ENCODE results near the gene MLNR.

The MLNR gene

DNA sequence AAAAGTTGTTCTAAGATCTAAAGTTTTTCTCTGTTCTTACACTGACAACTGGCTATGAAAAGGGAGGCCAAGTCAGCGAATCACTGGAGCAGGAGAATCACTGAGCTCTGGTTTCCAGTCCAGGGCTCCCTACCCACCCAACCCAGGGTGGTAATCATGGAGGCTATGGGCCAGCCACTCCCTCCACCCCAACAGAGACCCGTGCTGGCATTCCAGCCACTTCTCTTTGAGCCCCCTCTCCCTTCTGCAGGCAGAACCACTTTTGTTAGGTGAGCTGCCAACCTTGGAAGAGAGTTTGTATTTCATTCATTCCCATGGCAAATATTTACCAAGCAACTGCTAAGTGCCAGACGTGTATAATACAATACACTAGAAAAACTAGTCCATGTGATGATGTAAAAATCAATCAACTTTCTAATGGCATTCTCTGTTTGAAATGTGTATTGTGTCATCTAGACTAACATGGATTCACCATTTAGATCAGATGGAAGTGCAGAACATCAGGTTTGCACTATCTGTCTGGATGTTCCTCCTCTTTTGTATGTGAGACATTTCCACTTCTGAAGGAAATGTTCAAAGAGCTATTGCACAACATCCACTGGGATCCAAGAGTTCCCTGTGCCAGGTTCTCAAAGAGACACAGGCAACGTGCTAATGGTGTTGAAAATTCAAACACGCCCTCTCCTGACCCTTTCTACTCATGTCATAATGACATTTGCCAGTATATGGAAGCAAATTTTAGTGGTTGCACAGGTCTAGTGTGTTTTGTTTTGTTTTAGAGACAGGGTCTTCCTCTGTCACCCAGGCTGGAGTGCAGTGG is 5.3 kb downstream of the MLNR start:
- no peak for FAIRE-seq
- no peak for DNase-seq (ENCODE audit: low spot score)

DNA sequence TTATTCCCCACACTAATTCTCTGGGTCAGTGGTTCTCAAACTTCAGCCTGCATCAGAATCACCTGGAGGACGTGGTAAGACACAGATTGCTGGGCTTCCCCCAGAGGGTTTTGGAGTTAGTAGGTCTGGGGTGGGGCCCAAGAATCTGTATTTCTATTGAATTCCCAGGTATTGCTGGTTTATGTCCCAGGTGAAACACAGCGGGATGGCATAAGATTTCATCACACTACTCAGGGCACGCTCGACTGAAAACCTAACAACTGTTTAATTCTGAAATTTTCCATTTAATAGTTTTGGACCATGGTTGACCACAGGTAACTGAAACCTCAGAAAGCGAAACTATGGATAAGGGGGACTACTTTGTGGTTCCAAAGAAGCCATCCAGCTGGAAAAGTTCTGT is 6.5 kb downstream of the MLNR start:
- FAIRE-seq (no peak), DNase-seq (ENCODE audit: low spot score) (no peak)

DNA sequence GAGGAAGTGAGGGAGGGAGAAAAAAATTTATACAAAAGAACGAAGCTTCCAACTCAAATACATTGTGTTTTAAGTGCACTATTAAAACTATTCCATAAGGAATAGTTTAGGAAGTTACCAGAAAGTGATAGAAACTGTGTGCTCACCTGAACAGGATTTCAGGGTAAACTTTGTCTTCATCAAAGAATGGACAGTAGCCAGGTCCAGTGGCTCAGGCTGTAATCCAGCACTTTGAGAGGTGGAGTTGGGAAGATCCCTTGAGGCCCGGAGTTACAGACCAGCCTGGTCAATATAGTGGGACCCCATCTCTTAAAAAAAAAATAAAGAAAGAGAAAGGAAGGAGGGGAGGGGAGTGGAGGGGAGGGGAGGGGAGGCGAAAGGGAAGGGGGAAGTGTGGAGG is 14.6 kb downstream of the MLNR start:
- DNase-seq (ENCODE audit: low spot score) (no peak), FAIRE-seq (no peak)

DNA sequence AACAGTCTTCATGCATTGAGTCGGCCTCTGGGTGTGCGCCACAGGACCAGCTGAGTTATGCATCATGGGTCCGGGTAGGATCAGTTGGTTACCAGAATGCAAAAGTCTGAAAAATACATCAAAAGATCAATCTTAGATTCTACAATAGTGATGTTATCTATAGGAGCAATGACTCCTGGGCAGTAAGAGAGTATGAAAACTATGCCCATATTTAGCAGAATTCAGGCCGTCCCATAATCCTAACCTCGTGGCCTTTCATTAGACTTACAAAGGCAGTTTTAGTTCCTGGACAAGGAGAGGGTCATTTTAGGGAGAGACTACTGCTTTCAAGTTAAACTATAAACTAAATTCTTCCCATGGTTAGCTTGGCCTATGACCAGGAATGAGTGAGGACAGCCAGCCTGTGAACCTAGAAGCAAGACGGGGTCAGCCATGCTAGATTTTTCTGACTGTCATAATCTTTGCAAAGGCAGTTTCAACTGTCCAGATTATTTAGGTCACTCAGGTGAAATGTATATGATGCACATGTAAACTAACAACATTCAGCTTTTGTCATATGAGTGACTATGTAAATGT is 15.8 kb downstream of the MLNR start:
- no peak for FAIRE-seq

DNA sequence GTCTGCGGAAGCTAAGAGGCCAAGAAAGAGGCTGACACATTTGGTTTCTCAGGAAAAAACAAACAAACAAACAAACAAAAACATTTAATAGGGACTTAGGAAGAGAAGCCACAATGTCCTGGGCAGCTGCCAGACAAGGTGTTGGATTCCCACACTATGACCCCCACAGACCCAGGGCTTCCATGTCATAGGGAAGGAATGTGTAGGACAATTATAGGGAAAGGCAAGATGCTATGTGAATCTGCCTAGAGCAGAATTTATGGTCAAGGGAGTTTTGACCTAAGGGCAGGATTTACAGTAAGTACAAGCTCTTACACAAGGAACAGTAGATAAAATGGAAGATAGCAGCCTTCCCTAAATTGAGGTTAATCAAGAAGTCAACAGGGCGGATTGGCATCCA is 18.5 kb downstream of the MLNR start:
- FAIRE-seq: no peak
- DNase-seq (ENCODE audit: low spot score): no peak

More for the DNA sequence above, 15.8 kb downstream of the MLNR start:
- no peak for DNase-seq (ENCODE audit: low spot score)

DNA sequence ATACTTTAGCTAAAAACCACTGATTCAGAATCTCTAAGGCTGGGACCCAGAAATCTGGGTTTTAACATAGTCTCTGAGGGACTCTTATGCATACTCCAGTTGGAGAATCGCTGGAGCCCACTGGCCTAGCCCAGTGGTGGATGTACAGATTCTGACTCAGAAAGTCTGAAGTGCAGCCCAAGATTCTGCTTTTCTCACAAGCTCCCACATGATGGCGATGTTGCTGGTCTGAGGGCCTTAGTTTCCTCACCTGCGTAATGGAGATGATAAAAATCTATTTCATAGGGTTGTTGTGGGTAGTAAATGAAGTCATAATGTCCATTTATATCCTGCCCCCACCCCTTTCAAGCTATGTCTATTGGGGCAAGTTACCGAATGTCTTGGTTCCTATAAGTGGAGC is 19.9 kb downstream of the MLNR start:
- FAIRE-seq (no peak), DNase-seq (ENCODE audit: low spot score) (peak; percentile 11)

DNA sequence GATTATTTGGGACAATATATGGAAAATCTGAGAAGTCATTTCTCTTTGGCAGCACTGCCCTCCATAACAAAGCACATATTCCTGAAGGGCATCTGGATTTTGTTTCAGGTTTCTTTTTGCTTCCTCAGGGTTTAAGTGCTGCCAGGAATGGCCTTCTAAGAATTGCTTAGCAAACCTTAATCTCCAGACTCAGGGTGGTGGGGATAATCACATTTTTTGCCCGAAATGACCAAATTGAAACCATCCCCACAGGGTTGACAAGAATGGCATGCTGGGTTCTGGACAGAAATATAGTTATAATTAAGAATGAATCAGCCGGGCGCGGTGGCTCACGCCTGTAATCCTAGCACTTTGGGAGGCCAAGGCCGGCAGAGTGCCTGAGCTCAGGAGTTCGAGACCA is 21.2 kb downstream of the MLNR start:
- DNase-seq (ENCODE audit: low spot score) (no peak), FAIRE-seq (no peak)

DNA sequence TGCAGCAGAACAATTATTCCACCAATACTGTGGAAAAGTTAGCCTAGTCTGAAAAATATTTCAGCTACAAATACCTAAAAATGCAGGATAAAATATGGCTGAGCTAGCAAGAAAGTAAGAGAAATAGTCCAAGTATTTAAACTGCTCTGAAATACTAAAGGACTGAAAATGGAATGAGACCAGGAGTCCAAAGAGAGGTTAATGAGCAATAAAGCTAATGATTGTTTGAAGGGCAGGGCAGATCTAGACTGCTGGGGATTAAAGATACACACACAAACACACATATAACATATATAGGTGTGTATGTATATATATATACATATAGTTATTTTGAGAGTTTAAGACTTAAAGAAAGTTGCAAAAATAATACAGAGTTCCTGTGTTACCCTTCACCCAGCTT is 25.0 kb downstream of the MLNR start:
- DNase-seq (ENCODE audit: low spot score) (no peak), FAIRE-seq (no peak)

DNA sequence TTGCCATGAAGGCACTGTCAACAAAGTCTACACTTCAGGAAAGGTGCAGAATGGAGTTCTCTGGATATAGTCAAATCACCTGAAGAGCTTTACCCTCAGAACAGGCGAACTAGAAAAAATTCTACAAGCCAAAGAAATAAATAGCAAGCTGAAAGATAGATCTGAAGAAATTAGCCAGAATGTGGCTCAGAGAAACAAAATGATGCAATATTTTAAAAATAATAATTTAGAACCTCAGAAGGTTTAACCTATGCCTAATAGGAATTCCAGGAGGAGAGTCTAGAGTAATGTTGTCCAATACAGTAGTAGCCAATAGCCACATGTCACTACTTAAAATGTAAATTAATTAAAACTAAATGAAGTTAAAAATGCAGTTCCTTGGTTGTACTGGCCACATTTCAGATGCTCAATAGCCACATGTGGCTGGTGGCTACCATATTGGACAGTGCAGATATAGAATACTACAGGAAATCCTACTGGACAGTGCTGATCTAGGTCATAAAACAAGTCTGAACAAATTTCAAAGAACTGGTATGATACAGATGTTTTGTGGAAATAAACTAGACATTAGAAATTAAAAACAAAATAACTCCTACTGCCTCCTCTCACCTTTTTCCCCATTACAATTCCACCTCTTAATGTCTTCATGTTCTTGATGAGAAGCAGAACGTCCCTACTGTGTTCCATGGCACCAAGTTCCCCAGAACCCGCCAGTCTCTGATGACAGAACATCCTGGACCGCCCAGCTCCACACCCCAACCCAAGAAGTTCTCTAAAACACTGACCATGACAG is 26.9 kb downstream of the MLNR start:
- FAIRE-seq: no peak
- no peak for DNase-seq (ENCODE audit: low spot score)

DNA sequence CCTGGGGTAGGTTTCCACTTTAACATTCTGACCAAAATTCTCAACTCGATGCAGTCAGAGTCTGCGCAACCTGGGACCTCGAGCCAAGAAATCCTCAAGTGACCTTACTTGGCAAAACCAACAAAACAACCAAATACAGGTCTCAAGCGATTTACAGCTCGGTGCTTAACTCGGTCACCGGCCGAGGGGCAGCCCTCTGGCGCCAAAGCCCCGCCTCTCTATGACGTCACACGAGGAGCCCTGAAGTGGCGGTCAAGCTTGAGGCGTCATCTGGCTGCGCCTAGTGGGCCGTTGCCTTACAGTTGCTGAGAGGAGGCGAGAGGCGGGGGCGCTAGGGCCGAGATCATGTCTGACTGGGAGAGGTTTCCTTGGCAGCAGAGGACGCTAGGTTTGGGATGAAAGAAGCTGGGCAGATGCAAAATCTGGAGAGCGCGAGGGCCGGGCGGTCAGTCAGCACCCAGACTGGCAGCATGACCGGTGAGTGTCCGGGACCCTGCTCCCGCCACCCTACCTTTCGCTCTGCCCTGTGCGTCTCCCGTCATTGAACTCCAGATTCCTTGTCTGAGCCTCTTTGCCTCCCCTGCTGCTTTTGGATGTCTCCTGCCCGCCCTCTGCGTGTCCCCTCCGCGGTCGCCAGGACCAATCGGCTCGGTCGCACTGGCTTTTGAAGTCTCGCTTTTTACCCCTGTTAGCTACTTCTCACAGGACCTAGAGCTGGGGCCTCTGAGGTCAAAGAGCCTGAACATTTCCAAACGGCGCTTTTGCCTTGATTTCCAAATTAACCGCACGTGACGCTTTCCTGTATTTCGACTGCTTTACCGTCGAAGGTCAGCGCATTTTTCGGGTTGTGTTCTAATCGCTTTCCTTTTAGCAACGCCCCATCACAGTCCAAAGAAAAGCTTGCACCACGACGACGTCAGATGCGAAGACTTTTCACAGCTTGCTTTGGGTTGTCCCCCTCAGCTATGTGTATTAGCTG is 27.8 kb downstream of the MLNR start, which contains the start of gene CDADC1:
CDADC1 (plus strand) TSS at position 283 of the 979 bp plus-strand sequence; CDS start at position 396, 113 bp downstream.
- peak; percentile 94 for DNase-seq (ENCODE audit: low spot score)
- FAIRE-seq: no peak

DNA sequence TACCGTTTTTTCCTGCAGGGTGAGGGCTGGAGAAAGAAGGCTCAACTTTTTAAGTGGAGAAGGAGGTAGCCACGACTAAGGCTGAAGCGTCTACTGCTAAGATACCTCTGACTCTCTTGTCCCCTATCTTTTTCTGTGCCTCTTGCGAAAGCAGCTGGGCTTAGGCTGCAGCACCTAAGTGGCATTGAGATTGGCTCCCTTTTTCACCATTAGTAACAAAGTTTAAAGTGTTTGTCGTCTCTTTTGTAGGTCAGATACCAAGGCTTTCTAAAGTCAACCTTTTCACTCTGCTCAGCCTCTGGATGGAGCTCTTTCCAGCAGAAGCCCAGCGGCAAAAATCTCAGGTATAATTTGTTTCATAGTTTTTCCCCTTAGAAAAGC is 28.5 kb downstream of the MLNR start:
- no peak for FAIRE-seq
- DNase-seq (ENCODE audit: low spot score): no peak

DNA sequence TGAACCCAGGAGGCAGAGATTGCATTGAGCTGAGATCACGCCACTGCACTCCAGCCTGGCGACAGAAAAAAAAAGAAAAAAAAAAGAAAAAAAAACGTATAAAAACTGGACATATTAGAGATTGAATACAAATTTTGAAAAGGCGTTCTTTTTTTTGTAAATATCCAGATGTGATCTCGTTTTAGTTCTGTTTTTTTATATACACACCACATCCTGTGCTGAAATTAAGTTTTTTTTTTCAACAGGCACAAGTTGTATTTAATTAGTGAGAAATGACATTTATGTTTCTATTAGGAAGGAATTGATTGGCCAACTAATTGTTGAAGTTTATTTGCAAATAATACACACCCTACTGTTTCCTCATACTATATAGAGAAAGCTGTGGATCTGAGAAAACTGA is 31.2 kb downstream of the MLNR start:
- DNase-seq (ENCODE audit: low spot score) (no peak), FAIRE-seq (no peak)

DNA sequence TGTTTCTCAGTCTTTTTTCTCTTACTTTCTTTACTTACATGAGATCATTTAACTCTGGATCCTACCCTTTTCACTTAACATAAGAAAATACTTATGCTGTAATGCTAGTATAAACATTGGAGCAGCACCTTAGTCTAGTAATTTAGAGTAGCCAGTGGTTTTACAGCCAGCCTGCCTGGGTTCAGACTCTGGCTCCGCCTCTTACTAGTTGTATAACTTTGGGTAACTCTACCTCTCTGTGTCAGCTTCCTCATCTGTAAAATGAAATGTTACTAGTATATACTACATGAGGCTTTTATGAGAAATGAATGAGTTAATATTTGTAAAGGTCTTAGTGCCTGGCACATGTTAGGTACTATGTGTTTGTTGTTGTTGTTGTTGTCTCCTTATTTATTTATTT is 33.2 kb downstream of the MLNR start:
- FAIRE-seq: no peak
- DNase-seq (ENCODE audit: low spot score): no peak

DNA sequence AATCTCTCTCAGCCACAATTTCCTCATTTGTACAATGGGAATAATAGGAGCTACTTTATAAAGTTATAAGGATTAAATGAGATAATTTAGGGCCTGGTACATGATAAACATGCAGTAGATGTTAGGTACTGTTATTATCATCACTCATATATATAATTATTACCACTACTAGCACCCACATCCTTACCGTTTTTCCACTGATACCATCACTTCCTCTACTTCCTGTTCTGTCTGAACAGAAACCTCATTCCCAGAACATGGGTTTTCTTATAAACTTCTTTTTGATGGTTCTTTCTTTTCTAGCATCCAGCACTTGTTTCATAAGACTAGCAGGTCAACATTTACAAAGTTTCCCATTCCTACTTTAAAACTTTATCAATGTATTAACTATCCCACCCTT is 33.9 kb downstream of the MLNR start:
- DNase-seq (ENCODE audit: low spot score) (no peak), FAIRE-seq (no peak)

DNA sequence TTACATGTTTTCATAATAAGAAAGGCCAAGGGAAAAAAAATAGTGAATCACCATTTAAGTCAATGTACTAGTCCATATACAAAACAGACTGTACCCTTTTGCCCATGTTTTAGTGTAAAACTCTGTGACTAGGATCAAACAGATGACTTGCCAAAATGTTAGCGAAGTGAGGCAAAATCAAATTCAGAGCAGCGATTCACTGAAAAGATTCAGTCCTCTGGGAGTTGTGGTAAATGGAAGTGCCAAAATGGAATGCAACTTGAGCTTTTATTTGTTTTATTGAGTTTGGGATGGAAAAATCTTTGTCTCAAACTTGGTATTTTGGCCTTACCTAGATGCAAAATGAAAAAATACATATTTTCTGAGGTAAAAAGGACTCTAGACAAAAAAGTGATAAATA is 36.7 kb downstream of the MLNR start:
- no peak for DNase-seq (ENCODE audit: low spot score)

DNA sequence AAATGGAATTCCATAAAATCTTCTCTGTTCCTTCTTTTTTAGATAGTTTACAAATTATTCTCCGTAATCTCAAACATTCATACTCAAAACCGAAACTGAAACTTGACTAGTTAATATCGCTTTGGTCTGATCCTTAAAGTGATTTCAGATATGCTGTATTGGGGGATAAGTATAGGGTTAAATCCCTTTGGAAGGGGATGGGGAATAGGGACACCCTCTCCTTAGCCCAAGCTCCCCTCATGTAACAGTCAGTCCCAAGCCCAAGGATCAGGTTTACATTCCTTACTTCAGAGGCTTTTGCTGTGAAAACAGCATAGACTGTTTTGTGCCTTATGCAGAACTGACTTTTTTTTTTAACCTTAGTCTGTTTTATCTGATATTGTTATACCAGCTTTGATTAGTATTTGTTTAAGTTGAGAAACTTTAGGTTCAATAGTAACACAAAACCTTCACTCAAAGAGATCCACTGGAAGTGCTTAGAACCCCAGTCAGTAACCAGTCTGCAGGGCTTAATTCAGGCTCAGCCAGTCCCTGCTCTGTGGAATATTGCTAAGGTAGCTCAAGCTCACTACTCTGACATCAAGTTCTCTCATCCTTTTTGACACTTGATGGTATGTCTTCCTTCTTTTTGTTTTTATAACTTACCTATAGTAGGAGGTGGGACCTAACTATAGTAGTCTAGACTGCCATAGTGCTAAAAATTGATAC is 38.1 kb downstream of the MLNR start:
- FAIRE-seq (no peak), DNase-seq (ENCODE audit: low spot score) (no peak)

More for the DNA sequence above, 36.7 kb downstream of the MLNR start:
- FAIRE-seq: no peak

DNA sequence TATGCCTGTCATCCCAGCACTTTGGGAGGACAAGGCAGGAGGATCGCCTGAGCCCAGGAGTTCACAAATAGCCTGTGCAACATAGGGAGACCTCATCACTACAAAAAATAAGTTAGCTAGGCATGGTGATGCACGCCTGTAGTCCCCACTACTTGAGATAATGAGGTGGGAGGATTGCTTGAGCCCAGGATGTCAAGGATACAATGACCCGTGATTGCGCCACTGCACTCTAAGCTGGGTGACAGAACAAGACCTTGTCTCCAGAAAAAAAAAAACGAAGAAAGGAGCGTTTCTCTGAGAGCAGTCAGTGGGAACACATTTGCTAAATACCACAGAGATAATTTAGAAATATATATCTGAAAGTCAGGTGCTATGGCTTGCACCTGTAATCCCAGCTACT is 39.4 kb downstream of the MLNR start:
- no peak for FAIRE-seq

DNA sequence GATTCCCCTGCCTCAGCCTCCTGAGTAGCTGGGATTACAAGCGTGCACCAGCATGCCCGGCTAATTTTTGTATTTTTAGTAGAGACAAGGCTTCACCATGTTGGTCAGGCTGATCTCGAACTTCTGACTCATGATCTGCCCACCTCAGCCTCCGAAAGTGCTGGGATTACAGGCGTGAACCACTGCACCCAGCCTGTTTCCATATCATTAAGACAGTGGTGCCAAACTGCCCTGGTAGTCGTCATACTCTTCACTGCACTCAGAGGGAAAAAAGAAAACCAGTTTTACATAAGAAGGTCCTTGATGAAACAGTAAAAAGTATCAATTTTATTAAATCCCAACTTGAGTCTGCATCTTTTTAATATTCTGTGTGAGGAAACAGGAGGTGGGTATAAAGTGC is 42.5 kb downstream of the MLNR start:
- FAIRE-seq: no peak
- DNase-seq (ENCODE audit: low spot score): no peak

More for the DNA sequence above, 39.4 kb downstream of the MLNR start:
- no peak for DNase-seq (ENCODE audit: low spot score)

DNA sequence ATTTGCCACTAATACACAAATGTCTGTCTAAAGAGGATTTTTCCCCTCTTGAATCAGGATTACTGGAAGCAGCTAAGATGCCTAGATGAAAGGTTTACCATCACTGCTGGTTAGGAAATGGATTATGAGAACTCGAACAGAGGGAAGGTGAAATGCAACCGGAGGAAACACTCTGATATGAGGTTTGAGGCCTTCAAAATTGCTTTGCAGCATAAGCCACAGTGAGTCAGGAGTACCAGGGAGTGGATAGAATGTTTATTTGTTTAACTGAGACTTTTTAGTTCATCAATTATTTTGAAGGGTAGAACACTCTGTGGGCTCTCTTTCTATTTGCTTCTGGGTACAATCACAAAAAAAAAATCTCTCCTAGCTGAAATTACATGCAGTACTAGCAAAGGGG is 45.7 kb downstream of the MLNR start:
- FAIRE-seq (no peak), DNase-seq (ENCODE audit: low spot score) (no peak)

DNA sequence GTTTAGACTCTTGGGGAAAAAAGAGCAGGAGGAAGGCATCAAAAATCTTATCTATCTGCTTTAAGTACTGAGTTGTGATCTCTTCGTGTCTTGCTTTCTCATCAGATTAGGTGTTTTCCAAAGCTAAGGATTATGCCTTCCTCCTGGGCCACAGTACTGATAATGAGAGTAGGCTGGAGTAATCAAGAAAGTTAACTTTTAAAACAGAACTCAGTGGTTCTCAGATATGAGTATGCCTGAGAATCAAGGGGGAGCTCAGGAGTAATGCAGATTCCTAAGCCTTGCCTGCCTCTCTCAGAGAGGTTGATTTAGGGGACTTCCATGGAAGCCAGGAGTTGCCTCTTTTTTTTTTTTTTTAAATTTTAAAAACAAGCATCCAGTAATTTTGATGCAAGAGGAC is 51.1 kb downstream of the MLNR start:
- no peak for FAIRE-seq

More for the DNA sequence above, 51.1 kb downstream of the MLNR start:
- DNase-seq (ENCODE audit: low spot score): no peak

Data from urothelium cell line (cell line).